Hepatocyte (in vitro differentiated cells): ENCODE measurements around the gene SEBOX. TPM values are rescaled to one million over a fixed set of nuclear protein-coding genes. Genes with fewer than 3 reads are reported as not detected.

Experiments used
- DNase-seq: peaks from one replicate; pipeline ENCODE4 v3.0.0-alpha.2; 2016; ENCODE audit warnings: low spot score
- H2AFZ ChIP-seq: fragments of 200-600 bp; sonication (generic); 2 replicates; pipeline ENCODE4 v1.6.0; 2016; ENCODE audit warnings: antibody characterized with exemption, mild to moderate bottlenecking
- H3K27ac ChIP-seq: fragments of 200-600 bp; sonication (generic); 2 replicates; pipeline ENCODE4 v1.5.1; 2016; ENCODE audit warnings: mild to moderate bottlenecking
- H3K27me3 ChIP-seq: fragments of 200-600 bp; sonication (generic); 2 replicates; pipeline ENCODE4 v1.6.1; 2016
- H3K36me3 ChIP-seq: fragments of 200-600 bp; sonication (generic); replicated peaks from 2 replicates; pipeline ENCODE4 v1.5.1; 2016; ENCODE audit warnings: low read depth; ENCODE audit not compliant: insufficient read depth
- H3K4me1 ChIP-seq: fragments of 200-600 bp; sonication (generic); 2 replicates; pipeline ENCODE4 v1.5.1; 2016; ENCODE audit warnings: mild to moderate bottlenecking, moderate library complexity; ENCODE audit not compliant: insufficient read depth
- H3K4me2 ChIP-seq: fragments of 200-600 bp; sonication (generic); 2 replicates; pipeline ENCODE4 v1.6.0; 2016
- H3K4me3 ChIP-seq: fragments of 200-600 bp; sonication (generic); 2 replicates; pipeline ENCODE4 v1.5.1; 2016; ENCODE audit warnings: mild to moderate bottlenecking
- H3K79me2 ChIP-seq: fragments of 200-600 bp; sonication (generic); 2 replicates; pipeline ENCODE4 v1.6.0; 2017; ENCODE audit warnings: mild to moderate bottlenecking
- H3K9me2 ChIP-seq: fragments of 200-600 bp; sonication (generic); replicated peaks from 2 replicates; pipeline ENCODE4 v1.6.0; 2017; ENCODE audit warnings: mild to moderate bottlenecking; ENCODE audit not compliant: insufficient read depth
- H3K9me3 ChIP-seq: fragments of 200-600 bp; sonication (generic); 2 replicates; pipeline ENCODE4 v1.5.1; 2016; ENCODE audit warnings: low read depth, mild to moderate bottlenecking
- H4K20me1 ChIP-seq: fragments of 200-600 bp; sonication (generic); 2 replicates; pipeline ENCODE4 v1.6.0; 2016; ENCODE audit warnings: mild to moderate bottlenecking; ENCODE audit not compliant: insufficient read depth, poor library complexity, severe bottlenecking
- CTCF ChIP-seq: fragments of 200-600 bp; sonication (generic); IDR thresholded peaks from 2 replicates; pipeline ENCODE4 v1.5.1; 2016; ENCODE audit warnings: antibody characterized with exemption, mild to moderate bottlenecking; ENCODE audit not compliant: poor library complexity
- EZH2 ChIP-seq: fragments of 200-600 bp; sonication (generic); IDR thresholded peaks from 2 replicates; pipeline ENCODE4 v1.6.1; 2016; ENCODE audit warnings: antibody characterized with exemption, mild to moderate bottlenecking, borderline replicate concordance
- EZH2phosphoT487 ChIP-seq: fragments of 200-600 bp; sonication (generic); IDR thresholded peaks from one replicate; pipeline ENCODE4 v1.6.1; 2018; ENCODE audit warnings: antibody characterized with exemption, mild to moderate bottlenecking, low read depth, moderate library complexity; ENCODE audit not compliant: unreplicated experiment, severe bottlenecking
- WGBS: methylation state at CpG from one replicate; pipeline ENCODE4 v1.1.6; 2016; ENCODE audit warnings: low lambda C conversion rate; ENCODE audit errors: missing lambda C conversion rate; 5-methylcytosine and 5-hydroxymethylcytosine counted together
- polyA plus RNA-seq: library from polyadenylated mRNA; unstranded; fragments of >200 nt; fragmentation: Nextera tagmentation; extraction: Ambion mirVana; gene quantifications from 2 replicates; pipeline ENCODE4 v1.2.1, GENCODE V29; 2016
- total RNA-seq: library from RNA; depleted of rRNA; stranded (reverse); fragments of >200 nt; gene quantifications from 2 replicates; pipeline ENCODE4 v1.2.3, GENCODE V29; 2014

Gene SEBOX
- total and polyA plus RNA-seq, 2 experiments from 2014 or later: not detected

GRCh38 chr17:28344435-28344901 lies 20.5 kb downstream of the SEBOX start:
- no peak for DNase-seq
- Histone ChIP-seq H2AFZ (no peak overlapping the region), H3K4me3 (no peak overlapping the region), H3K4me1 (peaks cover 11% of the 10 kb centered on the region), H3K9me2 (no peaks in the 10 kb centered on the region), H3K4me2 (no peak overlapping the region), H4K20me1 (no peaks in the 10 kb centered on the region), H3K79me2 (peaks cover 5% of the 10 kb centered on the region), H3K27ac (no peak overlapping the region), H3K27me3 (no peaks in the 10 kb centered on the region), H3K36me3 (no peaks in the 10 kb centered on the region), H3K9me3 (no peaks in the 10 kb centered on the region)
- TF ChIP-seq CTCF: no peak
- no peak for TF ChIP-seq EZH2
- TF ChIP-seq EZH2phosphoT487: no peak
- 96% methylated on average over 19 of the region's 19 CpGs for whole genome bisulfite sequencing

- Histone ChIP-seq H3K9me3 (no peaks in the 10 kb centered on the region), H3K27me3 (no peaks in the 10 kb centered on the region), H3K4me3 (no peak overlapping the region), H3K36me3 (no peaks in the 10 kb centered on the region), H3K79me2 (peaks cover 9% of the 10 kb centered on the region), H4K20me1 (no peaks in the 10 kb centered on the region), H3K4me2 (no peak overlapping the region), H3K27ac (no peak overlapping the region), H3K4me1 (peaks cover 11% of the 10 kb centered on the region), H2AFZ (no peak overlapping the region), H3K9me2 (no peaks in the 10 kb centered on the region)
- no peak for TF ChIP-seq CTCF
- TF ChIP-seq EZH2phosphoT487: no peak
- no peak for TF ChIP-seq EZH2
- WGBS: 92% methylated on average over 9 of the region's 9 CpGs
- no peak for DNase-seq
These were observed 21.0 kb downstream of the SEBOX start for GRCh38 chr17:28344011-28344410.

GRCh38 chr17:28343491-28343932 lies 21.5 kb downstream of the SEBOX start:
- Histone ChIP-seq H3K27me3 (no peaks in the 10 kb centered on the region), H3K9me2 (no peaks in the 10 kb centered on the region), H2AFZ (no peak overlapping the region), H3K4me3 (no peak overlapping the region), H3K4me1 (peaks cover 11% of the 10 kb centered on the region), H3K27ac (no peak overlapping the region), H3K9me3 (no peaks in the 10 kb centered on the region), H3K36me3 (no peaks in the 10 kb centered on the region), H3K4me2 (no peak overlapping the region), H4K20me1 (no peaks in the 10 kb centered on the region), H3K79me2 (peaks cover 14% of the 10 kb centered on the region)
- 96% methylated on average over 8 of the region's 10 CpGs for WGBS
- DNase-seq: no peak
- TF ChIP-seq EZH2phosphoT487 (no peak), EZH2 (no peak), CTCF (no peak)
